Measurements from ENCODE around the gene COPS2. TPM values are rescaled to one million over a fixed set of nuclear protein-coding genes. Genes with fewer than 3 reads are reported as not detected.

COPS2 gene
- total RNA-seq, 1 donor from 2014 or later: 68.2 TPM

GRCh38 chr15:49135342-49135857, 20.0 kb downstream of the COPS2 start:
- no peaks in the 10 kb centered on the region for H3K9me3 Mint-ChIP-seq (ENCODE audit: unreplicated experiment)
- peaks cover 42% of the 10 kb centered on the region for H3K36me3 Mint-ChIP-seq (ENCODE audit: unreplicated experiment)
- DNase-seq (ENCODE audit: extremely low spot score, unreplicated experiment): no peak
- TF ChIP-seq CTCF (IDR thresholded peaks at IDR 0.05): no peak
- peaks cover 21% of the 10 kb centered on the region for H3K4me1 Mint-ChIP-seq (ENCODE audit: unreplicated experiment)
- H3K27me3 Mint-ChIP-seq (ENCODE audit: unreplicated experiment): no peaks in the 10 kb centered on the region
- no peak overlapping the region for H3K4me3 Mint-ChIP-seq (ENCODE audit: unreplicated experiment)
- H3K27ac Mint-ChIP-seq (ENCODE audit: unreplicated experiment): peak overlapping the region; percentile 56

- H3K4me3 Mint-ChIP-seq (ENCODE audit: unreplicated experiment): no peak overlapping the region
- no peaks in the 10 kb centered on the region for H3K27me3 Mint-ChIP-seq (ENCODE audit: unreplicated experiment)
- no peaks in the 10 kb centered on the region for H3K9me3 Mint-ChIP-seq (ENCODE audit: unreplicated experiment)
- peaks cover 21% of the 10 kb centered on the region for H3K4me1 Mint-ChIP-seq (ENCODE audit: unreplicated experiment)
- no peak for DNase-seq (ENCODE audit: extremely low spot score, unreplicated experiment)
- no peak for TF ChIP-seq CTCF (IDR thresholded peaks at IDR 0.05)
- H3K27ac Mint-ChIP-seq (ENCODE audit: unreplicated experiment): peak overlapping the region; percentile 56
- peaks cover 44% of the 10 kb centered on the region for H3K36me3 Mint-ChIP-seq (ENCODE audit: unreplicated experiment)
These were observed 20.6 kb downstream of the COPS2 start for GRCh38 chr15:49134683-49135341.

- DNase-seq (ENCODE audit: extremely low spot score, unreplicated experiment): no peak
- Mint-ChIP-seq H3K27ac (ENCODE audit: unreplicated experiment) (no peak overlapping the region), H3K27me3 (ENCODE audit: unreplicated experiment) (no peaks in the 10 kb centered on the region), H3K4me3 (ENCODE audit: unreplicated experiment) (no peak overlapping the region), H3K4me1 (ENCODE audit: unreplicated experiment) (peaks cover 14% of the 10 kb centered on the region), H3K36me3 (ENCODE audit: unreplicated experiment) (peaks cover 58% of the 10 kb centered on the region), H3K9me3 (ENCODE audit: unreplicated experiment) (no peaks in the 10 kb centered on the region)
- TF ChIP-seq CTCF (IDR thresholded peaks at IDR 0.05): no peak
These were observed 24.0 kb downstream of the COPS2 start for GRCh38 chr15:49131403-49131802.

GRCh38 chr15:49124371-49124770, 31.0 kb downstream of the COPS2 start:
- no peak for TF ChIP-seq CTCF (IDR thresholded peaks at IDR 0.05)
- no peaks in the 10 kb centered on the region for H3K27me3 Mint-ChIP-seq (ENCODE audit: unreplicated experiment)
- no peaks in the 10 kb centered on the region for H3K9me3 Mint-ChIP-seq (ENCODE audit: unreplicated experiment)
- H3K36me3 Mint-ChIP-seq (ENCODE audit: unreplicated experiment): peaks cover 19% of the 10 kb centered on the region
- H3K27ac Mint-ChIP-seq (ENCODE audit: unreplicated experiment): no peak overlapping the region
- H3K4me3 Mint-ChIP-seq (ENCODE audit: unreplicated experiment): no peak overlapping the region
- DNase-seq (ENCODE audit: extremely low spot score, unreplicated experiment): no peak
- H3K4me1 Mint-ChIP-seq (ENCODE audit: unreplicated experiment): no peaks in the 10 kb centered on the region

GRCh38 chr15:49122541-49123062, 32.8 kb downstream of the COPS2 start:
- no peak for TF ChIP-seq CTCF (IDR thresholded peaks at IDR 0.05)
- peaks cover 9% of the 10 kb centered on the region for H3K36me3 Mint-ChIP-seq (ENCODE audit: unreplicated experiment)
- no peaks in the 10 kb centered on the region for H3K27me3 Mint-ChIP-seq (ENCODE audit: unreplicated experiment)
- H3K27ac Mint-ChIP-seq (ENCODE audit: unreplicated experiment): no peak overlapping the region
- no peak for DNase-seq (ENCODE audit: extremely low spot score, unreplicated experiment)
- no peaks in the 10 kb centered on the region for H3K4me1 Mint-ChIP-seq (ENCODE audit: unreplicated experiment)
- no peaks in the 10 kb centered on the region for H3K9me3 Mint-ChIP-seq (ENCODE audit: unreplicated experiment)
- H3K4me3 Mint-ChIP-seq (ENCODE audit: unreplicated experiment): no peak overlapping the region

Data from osteocyte (in vitro differentiated cells).